ENCODE data around the gene ADAM22.
"Not testable (repeated sequence)": the region's sequence is repeated elsewhere in the genome, so short reads cannot be mapped to it uniquely, and the experiment has no call there.

Gene ADAM22, protein sequence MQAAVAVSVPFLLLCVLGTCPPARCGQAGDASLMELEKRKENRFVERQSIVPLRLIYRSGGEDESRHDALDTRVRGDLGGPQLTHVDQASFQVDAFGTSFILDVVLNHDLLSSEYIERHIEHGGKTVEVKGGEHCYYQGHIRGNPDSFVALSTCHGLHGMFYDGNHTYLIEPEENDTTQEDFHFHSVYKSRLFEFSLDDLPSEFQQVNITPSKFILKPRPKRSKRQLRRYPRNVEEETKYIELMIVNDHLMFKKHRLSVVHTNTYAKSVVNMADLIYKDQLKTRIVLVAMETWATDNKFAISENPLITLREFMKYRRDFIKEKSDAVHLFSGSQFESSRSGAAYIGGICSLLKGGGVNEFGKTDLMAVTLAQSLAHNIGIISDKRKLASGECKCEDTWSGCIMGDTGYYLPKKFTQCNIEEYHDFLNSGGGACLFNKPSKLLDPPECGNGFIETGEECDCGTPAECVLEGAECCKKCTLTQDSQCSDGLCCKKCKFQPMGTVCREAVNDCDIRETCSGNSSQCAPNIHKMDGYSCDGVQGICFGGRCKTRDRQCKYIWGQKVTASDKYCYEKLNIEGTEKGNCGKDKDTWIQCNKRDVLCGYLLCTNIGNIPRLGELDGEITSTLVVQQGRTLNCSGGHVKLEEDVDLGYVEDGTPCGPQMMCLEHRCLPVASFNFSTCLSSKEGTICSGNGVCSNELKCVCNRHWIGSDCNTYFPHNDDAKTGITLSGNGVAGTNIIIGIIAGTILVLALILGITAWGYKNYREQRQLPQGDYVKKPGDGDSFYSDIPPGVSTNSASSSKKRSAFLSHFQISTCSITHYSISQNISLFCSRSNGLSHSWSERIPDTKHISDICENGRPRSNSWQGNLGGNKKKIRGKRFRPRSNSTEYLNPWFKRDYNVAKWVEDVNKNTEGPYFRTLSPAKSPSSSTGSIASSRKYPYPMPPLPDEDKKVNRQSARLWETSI

GRCh38 chr7:87933953-87934698, at the start of gene ADAM22:
Gene ADAM22, plus strand, starts transcription at chr7:87934251. Its CDS starts 215 bp downstream, at chr7:87934466.
- Histone ChIP-seq H3K36me3 (ENCODE audit: control insufficient read depth, low read depth, low read length) (peaks cover 8% of the 10 kb centered on the region), H3K4me1 (ENCODE audit: control insufficient read depth, low read depth, low read length) (peaks cover 5% of the 10 kb centered on the region), H3K9ac (ENCODE audit: low read length) (peak within 1 kb of the TSS; percentile 75), H3K27me3 (ENCODE audit: control insufficient read depth, insufficient read depth, low read length) (peaks cover 13% of the 10 kb centered on the region), H3K9me3 (ENCODE audit: control insufficient read depth, low read depth, low read length) (no peaks in the 10 kb centered on the region), H3K4me3 (ENCODE audit: low read length) (peak within 1 kb of the TSS; percentile 72), H3K27ac (ENCODE audit: low read length) (no peak within 1 kb of the TSS)

DNA sequence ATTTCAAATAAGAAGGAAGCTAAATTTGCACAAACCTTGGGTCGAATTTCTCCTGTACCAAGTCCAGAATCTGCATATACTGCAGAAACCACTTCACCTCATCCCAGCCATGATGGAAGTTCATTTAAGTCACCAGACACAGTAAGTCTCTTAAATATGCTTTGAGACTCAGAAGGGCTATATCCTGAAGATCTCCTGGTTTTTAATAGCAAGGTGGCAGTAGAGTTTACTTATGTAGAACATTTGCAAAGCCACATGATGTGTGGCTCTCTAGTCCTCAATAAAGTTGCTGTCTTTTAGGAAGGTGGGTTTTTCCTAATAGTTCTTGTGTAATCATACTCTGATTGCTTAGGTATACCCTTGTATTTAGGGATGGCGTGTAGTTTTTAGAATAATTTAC, 49.0 kb upstream of the ADAM22 start:
- Histone ChIP-seq H3K36me3 (ENCODE audit: control insufficient read depth, low read depth, low read length) (peaks cover 86% of the 10 kb centered on the region), H3K27ac (ENCODE audit: low read length) (no peak overlapping the region), H3K4me3 (ENCODE audit: low read length) (no peak overlapping the region), H3K9ac (ENCODE audit: low read length) (no peak overlapping the region), H3K9me3 (ENCODE audit: control insufficient read depth, low read depth, low read length) (no peaks in the 10 kb centered on the region), H3K27me3 (ENCODE audit: control insufficient read depth, insufficient read depth, low read length) (no peaks in the 10 kb centered on the region), H3K4me1 (ENCODE audit: control insufficient read depth, low read depth, low read length) (no peaks in the 10 kb centered on the region)

DNA sequence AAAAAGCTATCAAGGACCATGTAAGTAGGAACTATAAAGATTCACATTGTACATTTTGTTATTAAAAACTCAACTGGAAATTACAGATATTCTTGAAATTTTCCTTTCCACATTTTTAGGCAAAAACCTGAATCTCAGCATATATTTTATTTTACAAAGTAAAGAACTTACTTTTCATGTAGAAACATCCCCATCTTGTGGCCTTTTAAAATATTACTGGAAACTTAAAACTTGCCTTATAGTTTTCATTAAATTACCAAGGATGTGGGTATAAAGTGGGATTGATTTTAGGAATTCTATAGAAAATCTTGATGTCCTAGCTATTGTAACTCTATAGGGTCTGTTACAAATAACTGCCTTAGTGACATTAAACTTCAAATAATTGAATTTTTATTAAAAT, 47.2 kb upstream of the ADAM22 start:
- H3K9ac ChIP-seq (ENCODE audit: low read length) = no peak overlapping the region
- no peaks in the 10 kb centered on the region for H3K9me3 ChIP-seq (ENCODE audit: control insufficient read depth, low read depth, low read length)
- H3K4me3 ChIP-seq (ENCODE audit: low read length) = no peak overlapping the region
- H3K27ac ChIP-seq (ENCODE audit: low read length) = no peak overlapping the region
- no peaks in the 10 kb centered on the region for H3K4me1 ChIP-seq (ENCODE audit: control insufficient read depth, low read depth, low read length)
- peaks cover 79% of the 10 kb centered on the region for H3K36me3 ChIP-seq (ENCODE audit: control insufficient read depth, low read depth, low read length)
- no peaks in the 10 kb centered on the region for H3K27me3 ChIP-seq (ENCODE audit: control insufficient read depth, insufficient read depth, low read length)

GRCh38 chr7:87895363-87895762, 38.7 kb upstream of the ADAM22 start:
- Histone ChIP-seq H3K9ac (ENCODE audit: low read length) (no peak overlapping the region), H3K36me3 (ENCODE audit: control insufficient read depth, low read depth, low read length) (peaks cover 77% of the 10 kb centered on the region), H3K9me3 (ENCODE audit: control insufficient read depth, low read depth, low read length) (no peaks in the 10 kb centered on the region), H3K4me1 (ENCODE audit: control insufficient read depth, low read depth, low read length) (no peaks in the 10 kb centered on the region), H3K27ac (ENCODE audit: low read length) (no peak overlapping the region), H3K27me3 (ENCODE audit: control insufficient read depth, insufficient read depth, low read length) (no peaks in the 10 kb centered on the region), H3K4me3 (ENCODE audit: low read length) (no peak overlapping the region)

DNA sequence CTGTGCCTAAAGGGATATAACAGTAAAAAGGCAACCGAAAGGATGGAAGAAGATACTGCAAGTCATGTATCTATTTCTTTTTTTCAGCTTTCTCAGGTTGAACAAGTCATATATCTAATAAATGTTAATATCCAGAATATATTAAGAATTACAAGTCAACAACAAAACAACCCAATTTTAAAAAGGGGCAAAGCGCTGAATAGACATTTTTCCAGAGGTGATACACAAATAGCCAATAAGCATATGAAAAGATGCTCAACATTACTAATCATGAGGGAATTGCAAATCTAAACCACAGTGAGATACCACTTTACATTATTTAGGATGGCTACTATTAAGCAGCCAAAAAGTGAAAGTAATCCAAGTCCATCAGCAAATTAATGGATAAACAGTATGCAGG, 34.8 kb upstream of the ADAM22 start:
- H3K36me3 ChIP-seq (ENCODE audit: control insufficient read depth, low read depth, low read length) = peaks cover 86% of the 10 kb centered on the region
- H3K4me1 ChIP-seq (ENCODE audit: control insufficient read depth, low read depth, low read length) = no peaks in the 10 kb centered on the region
- H3K9ac ChIP-seq (ENCODE audit: low read length) = no peak overlapping the region
- H3K27ac ChIP-seq (ENCODE audit: low read length) = no peak overlapping the region
- H3K9me3 ChIP-seq (ENCODE audit: control insufficient read depth, low read depth, low read length) = no peaks in the 10 kb centered on the region
- H3K27me3 ChIP-seq (ENCODE audit: control insufficient read depth, insufficient read depth, low read length) = no peaks in the 10 kb centered on the region
- no peak overlapping the region for H3K4me3 ChIP-seq (ENCODE audit: low read length)

- H3K9me3 ChIP-seq (ENCODE audit: control insufficient read depth, low read depth, low read length); H3K27ac ChIP-seq (ENCODE audit: low read length); H3K4me1 ChIP-seq (ENCODE audit: control insufficient read depth, low read depth, low read length); H3K9ac ChIP-seq (ENCODE audit: low read length); H3K4me3 ChIP-seq (ENCODE audit: low read length); H3K27me3 ChIP-seq (ENCODE audit: control insufficient read depth, insufficient read depth, low read length): not testable (repeated sequence)
- H3K36me3 ChIP-seq (ENCODE audit: control insufficient read depth, low read depth, low read length) = peaks cover 32% of the 10 kb centered on the region
Measured at GRCh38 chr7:87907136-87907906, 26.7 kb upstream of the ADAM22 start.

DNA sequence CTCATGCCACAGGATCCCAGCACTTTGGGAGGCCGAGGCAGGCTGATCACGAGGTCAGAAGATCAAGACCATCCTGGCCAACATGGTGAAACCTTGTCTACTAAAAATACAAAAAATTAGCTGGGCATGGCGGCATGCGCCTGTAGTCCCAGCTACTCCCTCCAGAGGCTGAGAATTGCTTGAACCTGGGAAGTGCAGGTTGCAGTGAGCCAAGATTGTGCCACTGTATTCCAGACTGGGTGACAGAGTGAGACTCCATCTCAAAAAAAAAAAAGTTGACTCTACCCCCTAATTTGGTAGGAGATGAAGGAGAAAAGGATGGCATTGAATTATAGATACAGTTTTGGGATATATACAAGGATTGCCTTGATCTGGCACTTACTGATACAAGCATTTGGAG, 25.2 kb upstream of the ADAM22 start:
- H3K27ac ChIP-seq (ENCODE audit: low read length); H3K9me3 ChIP-seq (ENCODE audit: control insufficient read depth, low read depth, low read length); H3K4me1 ChIP-seq (ENCODE audit: control insufficient read depth, low read depth, low read length); H3K4me3 ChIP-seq (ENCODE audit: low read length); H3K9ac ChIP-seq (ENCODE audit: low read length); H3K27me3 ChIP-seq (ENCODE audit: control insufficient read depth, insufficient read depth, low read length): not testable (repeated sequence)
- H3K36me3 ChIP-seq (ENCODE audit: control insufficient read depth, low read depth, low read length) = peaks cover 25% of the 10 kb centered on the region

GRCh38 chr7:87912121-87912520, 21.9 kb upstream of the ADAM22 start:
- H3K9ac ChIP-seq (ENCODE audit: low read length) = no peak overlapping the region
- H3K36me3 ChIP-seq (ENCODE audit: control insufficient read depth, low read depth, low read length) = peaks cover 9% of the 10 kb centered on the region
- H3K27me3 ChIP-seq (ENCODE audit: control insufficient read depth, insufficient read depth, low read length) = no peaks in the 10 kb centered on the region
- no peaks in the 10 kb centered on the region for H3K9me3 ChIP-seq (ENCODE audit: control insufficient read depth, low read depth, low read length)
- no peak overlapping the region for H3K4me3 ChIP-seq (ENCODE audit: low read length)
- no peak overlapping the region for H3K27ac ChIP-seq (ENCODE audit: low read length)
- no peaks in the 10 kb centered on the region for H3K4me1 ChIP-seq (ENCODE audit: control insufficient read depth, low read depth, low read length)

DNA sequence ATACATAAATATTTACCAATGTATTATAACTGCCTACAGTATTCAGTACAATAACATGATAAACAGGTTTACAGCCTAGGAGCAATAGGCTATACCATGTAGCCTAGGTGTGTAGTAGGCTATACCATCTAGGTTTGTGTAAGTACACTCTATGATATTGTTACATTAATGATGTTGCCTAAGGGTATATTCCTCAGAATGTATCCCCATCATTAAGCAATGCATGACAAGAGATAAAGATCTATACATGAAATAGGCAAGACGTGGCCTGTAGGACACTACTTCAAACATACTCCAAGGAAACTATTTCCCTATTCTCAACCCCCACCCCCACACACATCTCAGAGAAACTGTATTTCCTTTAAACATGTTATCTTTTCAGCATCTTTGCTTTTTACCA, 15.3 kb upstream of the ADAM22 start:
- no peak overlapping the region for H3K27ac ChIP-seq (ENCODE audit: low read length)
- no peaks in the 10 kb centered on the region for H3K27me3 ChIP-seq (ENCODE audit: control insufficient read depth, insufficient read depth, low read length)
- no peaks in the 10 kb centered on the region for H3K4me1 ChIP-seq (ENCODE audit: control insufficient read depth, low read depth, low read length)
- no peak overlapping the region for H3K9ac ChIP-seq (ENCODE audit: low read length)
- H3K36me3 ChIP-seq (ENCODE audit: control insufficient read depth, low read depth, low read length) = no peaks in the 10 kb centered on the region
- H3K4me3 ChIP-seq (ENCODE audit: low read length) = no peak overlapping the region
- H3K9me3 ChIP-seq (ENCODE audit: control insufficient read depth, low read depth, low read length) = no peaks in the 10 kb centered on the region

DNA sequence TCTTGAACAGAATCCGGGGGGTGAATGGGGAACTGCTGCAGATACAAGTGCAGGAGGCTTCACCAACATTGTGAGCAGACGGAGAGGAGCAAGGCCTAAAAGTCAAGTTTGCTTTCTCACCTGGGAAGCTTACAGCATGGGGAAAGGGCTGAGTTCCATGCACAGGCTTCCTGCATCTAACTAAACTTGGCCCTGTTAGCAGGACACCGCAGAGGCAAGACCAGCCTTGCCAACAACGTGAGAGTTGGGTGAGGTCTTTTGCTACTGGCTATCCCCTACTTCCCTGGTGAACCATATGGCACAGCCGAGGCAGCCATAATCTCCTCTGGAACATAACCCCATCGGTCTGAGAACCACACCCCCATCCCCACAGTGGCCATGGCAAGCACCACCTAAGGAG, 14.2 kb upstream of the ADAM22 start:
- Histone ChIP-seq H3K27me3 (ENCODE audit: control insufficient read depth, insufficient read depth, low read length) (no peaks in the 10 kb centered on the region), H3K4me3 (ENCODE audit: low read length) (no peak overlapping the region), H3K9ac (ENCODE audit: low read length) (no peak overlapping the region), H3K27ac (ENCODE audit: low read length) (no peak overlapping the region), H3K9me3 (ENCODE audit: control insufficient read depth, low read depth, low read length) (no peaks in the 10 kb centered on the region), H3K4me1 (ENCODE audit: control insufficient read depth, low read depth, low read length) (no peaks in the 10 kb centered on the region), H3K36me3 (ENCODE audit: control insufficient read depth, low read depth, low read length) (no peaks in the 10 kb centered on the region)

DNA sequence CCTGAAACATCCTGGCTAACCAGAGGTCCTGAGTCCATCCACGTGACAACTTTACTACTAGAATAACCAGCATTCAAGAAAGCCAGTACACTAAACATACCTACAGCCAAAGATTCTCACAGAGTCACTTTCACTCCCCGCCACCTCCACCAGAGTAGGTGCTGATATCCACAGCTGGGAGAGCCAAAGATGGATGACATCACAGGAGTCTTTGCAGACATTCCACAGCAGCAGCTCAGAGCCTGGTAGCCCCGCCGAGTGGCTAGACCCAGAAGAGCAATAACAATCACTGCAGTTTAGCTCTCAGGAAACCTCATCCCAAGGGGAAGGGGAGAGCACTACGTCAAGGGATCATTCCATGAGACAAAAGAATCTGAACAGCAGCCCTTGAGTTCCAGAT, 13.5 kb upstream of the ADAM22 start:
- Histone ChIP-seq H3K27me3 (ENCODE audit: control insufficient read depth, insufficient read depth, low read length) (no peaks in the 10 kb centered on the region), H3K4me3 (ENCODE audit: low read length) (no peak overlapping the region), H3K27ac (ENCODE audit: low read length) (no peak overlapping the region), H3K9ac (ENCODE audit: low read length) (no peak overlapping the region), H3K4me1 (ENCODE audit: control insufficient read depth, low read depth, low read length) (no peaks in the 10 kb centered on the region), H3K9me3 (ENCODE audit: control insufficient read depth, low read depth, low read length) (no peaks in the 10 kb centered on the region), H3K36me3 (ENCODE audit: control insufficient read depth, low read depth, low read length) (no peaks in the 10 kb centered on the region)

Data from iPS-18a (cell line).